Spleen (tissue), 11 donors: ENCODE results near the gene MMP17. TPM values are rescaled to one million over a fixed set of nuclear protein-coding genes. Genes with fewer than 3 reads are reported as not detected.

ENCODE experiments used
- DNase-seq: peaks from one replicate; pipeline ENCODE4 v3.0.0-alpha.2; 2020
- H3K27ac ChIP-seq, 8 donors: fragments of 200-600 bp; sonication (generic) in 7 of 8; 1 replicate in 4 of 8; 2 replicates in 4 of 8; pipeline versions ENCODE4 v1.5.0 to v1.8.0; 2016 to 2021; ENCODE audit warnings: inconsistent platforms in 4 of 8, mild to moderate bottlenecking in 4 of 8, moderate library complexity in 1 of 8
- H3K27me3 ChIP-seq, 7 donors: fragments of 200-600 bp; sonication (generic) in 6 of 7; replicated peaks in 1 of 7; 1 replicate in 4 of 7; 2 replicates in 3 of 7; pipeline versions ENCODE4 v1.5.0 to v1.8.0; 2016 to 2021; ENCODE audit warnings: inconsistent platforms in 3 of 7, mild to moderate bottlenecking in 1 of 7
- H3K36me3 ChIP-seq, 6 donors: fragments of 200-600 bp; sonication (generic) in 5 of 6; 1 replicate in 4 of 6; 2 replicates in 2 of 6; pipeline versions ENCODE4 v1.5.0 to v1.8.0; 2016 to 2021; ENCODE audit warnings: inconsistent platforms in 2 of 6
- H3K4me1 ChIP-seq, 6 donors: fragments of 200-600 bp; sonication (generic) in 5 of 6; 1 replicate in 3 of 6; 2 replicates in 3 of 6; pipeline versions ENCODE4 v1.5.0 to v1.8.0; 2016 to 2021; ENCODE audit warnings: inconsistent platforms in 3 of 6
- H3K4me3 ChIP-seq, 8 donors: fragments of 200-600 bp; sonication (generic) in 7 of 8; 1 replicate in 4 of 8; 2 replicates in 4 of 8; pipeline versions ENCODE4 v1.5.0 to v1.8.0; 2016 to 2021; ENCODE audit warnings: inconsistent platforms in 4 of 8, mild to moderate bottlenecking in 4 of 8, moderate library complexity in 2 of 8
- H3K9me3 ChIP-seq, 8 donors: fragments of 200-600 bp; sonication (generic) in 7 of 8; 1 replicate in 4 of 8; 2 replicates in 4 of 8; pipeline versions ENCODE4 v1.5.0 to v1.8.0; 2016 to 2021; ENCODE audit warnings: inconsistent platforms in 4 of 8
- CTCF ChIP-seq, 11 experiments: fragments of 200-600 bp in 7 of 11; fragments of 450-650 bp in 4 of 11; sonication (generic) in 4 of 11; IDR thresholded peaks in 8 of 11; conservative IDR thresholded peaks in 3 of 11; 1 replicate in 7 of 11; 2 replicates in 4 of 11; pipeline versions ENCODE4 v1.4.0 to v1.8.0; 2016 to 2021; ENCODE audit warnings: antibody characterized with exemption in 11 of 11, inconsistent platforms in 4 of 11, mild to moderate bottlenecking in 1 of 11
- POLR2A ChIP-seq, 3 donors: fragments of 450-650 bp; IDR thresholded peaks; one replicate each; pipeline ENCODE4 v1.5.1; 2017; ENCODE audit warnings: antibody characterized with exemption in 3 of 3, mild to moderate bottlenecking in 1 of 3
- POLR2AphosphoS5 ChIP-seq, 3 donors: sonication (generic); formaldehyde crosslinking; IDR thresholded peaks; one replicate each; pipeline ENCODE4 v1.5.1; 2017; ENCODE audit warnings: antibody characterized with exemption in 3 of 3
- WGBS, 5 donors: extraction: QIAGEN DNeasy Blood & Tissue Kit in 3 of 5; methylation state at CpG; one replicate each; pipeline versions ENCODE4 v1.1.5 to v1.1.7; 2013 to 2018; 5-methylcytosine and 5-hydroxymethylcytosine counted together
- intact Hi-C: fragments of 100-400 bp; cut with DNase I; formaldehyde crosslinking; loops from one replicate; pipeline ENCODE4 v1.15.0; 2023; ENCODE audit warnings: low total_unique reads
- polyA plus RNA-seq, 3 donors: library from polyadenylated mRNA; stranded (reverse); fragments of 200-250 nt; gene quantifications; one replicate each; pipeline ENCODE4 v1.2.1, GENCODE V29; 2013
- total RNA-seq, 7 donors: library from RNA; depleted of rRNA in 3 of 7; stranded (reverse); fragments of >200 nt in 3 of 7; fragmentation: NEBNext Ultra II Directional in 4 of 7; extraction: Animal tissue kit (Norgen Biotek cat#: 25700) in 4 of 7; gene quantifications; one replicate each; pipeline versions ENCODE4 v1.1.0 to v1.2.1, GENCODE V29; 2016 to 2021
- donor health status: healthy with polysubstance abuse.
- donor health status: DM: no; HTN: no; CAD: no; lungs with moderate emphysema.
- donor health status: DM: no; HTN: no; CAD: no.
- donor health status: Bipolar disorder and iron deficiency.
- donor health status: healthy.
- donor health status: DM: no; HTN: no; CAD: no.
- donor health status: DM: yes; HTN: yes; CAD: no.

Gene MMP17
- total and polyA plus RNA-seq, 10 donors = 1.4 to 8.4 (median 3.5) TPM

DNA sequence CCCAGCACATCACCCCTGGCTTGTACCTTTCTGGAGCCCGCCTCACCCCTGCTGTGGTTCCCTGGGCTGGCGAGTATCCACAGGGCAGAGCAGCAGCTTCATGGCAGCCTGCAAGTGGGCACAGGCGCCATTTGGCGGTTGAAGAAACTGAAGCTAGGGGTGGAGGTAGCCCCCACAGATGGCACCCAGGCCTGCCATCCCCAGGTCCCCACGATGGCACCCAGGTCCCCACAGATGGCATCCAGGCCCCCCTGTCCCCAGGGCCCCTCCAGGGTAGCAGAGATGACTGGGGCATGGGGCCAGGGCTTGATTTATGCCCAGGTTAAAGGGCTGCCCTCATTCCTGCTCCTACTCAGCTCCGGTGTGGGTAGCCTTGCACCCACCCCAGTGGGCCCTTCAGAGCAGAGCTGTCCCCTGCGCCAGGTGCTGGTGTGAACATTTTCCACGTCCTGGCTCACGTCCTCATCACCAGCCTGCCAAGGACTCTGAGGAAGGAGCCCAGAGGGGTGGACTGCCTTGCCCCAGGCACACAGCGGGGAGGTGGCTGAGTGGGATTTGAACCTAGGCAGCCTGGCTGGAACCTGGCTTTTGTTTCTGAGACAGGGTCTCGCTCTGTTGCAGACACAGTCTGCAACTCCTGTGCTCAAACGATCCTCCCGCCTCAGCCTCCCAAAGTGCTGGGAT is 8.7 kb downstream of the MMP17 start:
- Histone ChIP-seq H3K27me3 (peaks cover 0 to 52% (median 0%) of the 10 kb centered on the region in 7 donors), H3K4me3 (no peak overlapping the region), H3K4me1 (peaks cover 0 to 10% (median 2%) of the 10 kb centered on the region in 6 donors), H3K9me3 (no peaks in the 10 kb centered on the region), H3K36me3 (no peaks in the 10 kb centered on the region), H3K27ac (no peak overlapping the region)
- TF ChIP-seq POLR2A (IDR thresholded peaks at IDR 0.05) = no peak
- TF ChIP-seq CTCF (IDR thresholded peaks at IDR 0.05 in 8 of 11, conservative IDR thresholded peaks at IDR 0.05 in 3 of 11) = no peak
- no peak for TF ChIP-seq POLR2AphosphoS5 (IDR thresholded peaks at IDR 0.05)
- WGBS, 5 donors = 72 to 86% (median 78%) methylated on average over 10 to 13 of the region's 13 CpGs
- no peak for DNase-seq
- intact Hi-C loops = no loop called here

- no peak for TF ChIP-seq POLR2AphosphoS5 (IDR thresholded peaks at IDR 0.05)
- TF ChIP-seq POLR2A (IDR thresholded peaks at IDR 0.05) = no peak
- TF ChIP-seq CTCF (IDR thresholded peaks at IDR 0.05 in 8 of 11, conservative IDR thresholded peaks at IDR 0.05 in 3 of 11) = no peak
- H3K36me3 ChIP-seq = peaks cover 0 to 5% (median 0%) of the 10 kb centered on the region in 6 donors
- DNase-seq = no peak
- H3K4me1 ChIP-seq = no peaks in the 10 kb centered on the region
- peaks cover 0 to 20% (median 0%) of the 10 kb centered on the region in 7 donors for H3K27me3 ChIP-seq
- 91 to 94% (median 91%) methylated on average over 32 to 46 of the region's 46 CpGs for WGBS, 5 donors
- intact Hi-C loops = no loop called here
- H3K9me3 ChIP-seq = no peaks in the 10 kb centered on the region
- no peak overlapping the region for H3K4me3 ChIP-seq
- no peak overlapping the region for H3K27ac ChIP-seq
Observed at GRCh38 chr12:131840643-131841416, 12.6 kb downstream of the MMP17 start.

GRCh38 chr12:131841547-131841946 is 13.4 kb downstream of the MMP17 start:
- H3K27ac ChIP-seq = no peak overlapping the region
- no peak for DNase-seq
- intact Hi-C loops = no loop called here
- no peaks in the 10 kb centered on the region for H3K4me1 ChIP-seq
- H3K9me3 ChIP-seq = no peaks in the 10 kb centered on the region
- H3K27me3 ChIP-seq = peaks cover 0 to 20% (median 0%) of the 10 kb centered on the region in 7 donors
- peaks cover 0 to 5% (median 0%) of the 10 kb centered on the region in 6 donors for H3K36me3 ChIP-seq
- no peak overlapping the region for H3K4me3 ChIP-seq
- WGBS, 5 donors = 92 to 95% (median 93%) methylated on average over 15 to 22 of the region's 22 CpGs
- no peak for TF ChIP-seq POLR2A (IDR thresholded peaks at IDR 0.05)
- TF ChIP-seq POLR2AphosphoS5 (IDR thresholded peaks at IDR 0.05) = no peak
- TF ChIP-seq CTCF (IDR thresholded peaks at IDR 0.05 in 8 of 11, conservative IDR thresholded peaks at IDR 0.05 in 3 of 11) = no peak

DNA sequence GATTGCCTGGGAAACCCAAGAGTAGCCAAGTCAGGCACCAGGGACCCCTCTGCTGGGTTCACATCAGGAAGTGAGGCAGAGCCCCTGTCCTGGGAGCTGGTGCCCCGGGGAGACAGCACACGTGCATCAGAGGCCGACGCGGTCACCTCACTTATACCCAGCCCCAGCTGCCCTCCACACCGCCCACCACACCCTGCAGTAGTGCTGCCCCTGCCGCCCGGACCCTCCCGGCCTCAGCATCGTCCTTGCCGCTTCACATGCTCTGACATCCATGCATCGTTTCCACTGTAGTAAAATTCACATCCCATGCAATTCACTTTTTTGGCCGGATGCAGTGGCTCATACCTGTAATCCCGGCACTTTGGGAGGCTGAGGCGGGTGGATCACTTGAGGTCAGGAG is 14.0 kb downstream of the MMP17 start:
- intact Hi-C loops = no loop called here
- Histone ChIP-seq H3K4me1 (no peaks in the 10 kb centered on the region), H3K36me3 (peaks cover 0 to 5% (median 0%) of the 10 kb centered on the region in 6 donors), H3K27me3 (peaks cover 0 to 13% (median 0%) of the 10 kb centered on the region in 7 donors), H3K27ac (no peak overlapping the region), H3K4me3 (no peak overlapping the region), H3K9me3 (no peaks in the 10 kb centered on the region)
- DNase-seq = no peak
- WGBS, 5 donors = 84 to 94% (median 90%) methylated on average over 10 to 15 of the region's 15 CpGs
- TF ChIP-seq POLR2A (IDR thresholded peaks at IDR 0.05) (no peak), CTCF (IDR thresholded peaks at IDR 0.05 in 8 of 11, conservative IDR thresholded peaks at IDR 0.05 in 3 of 11) (no peak), POLR2AphosphoS5 (IDR thresholded peaks at IDR 0.05) (no peak)
